Psoas muscle (tissue), 8 donors: ENCODE measurements around the gene ASB5. TPM values are rescaled to one million over a fixed set of nuclear protein-coding genes. Genes with fewer than 3 reads are reported as not detected.

ENCODE experiments used
- ATAC-seq, 4 donors: fragments of 200-7000 bp; cut with Tn5 transposase; one replicate each; pipeline ENCODE4 v1.9.1; 2020; ENCODE audit warnings: moderate library complexity in 3 of 4, mild to moderate bottlenecking in 2 of 4
- DNase-seq, 2 donors: peaks; one replicate each; pipeline ENCODE4 v3.0.0-alpha.2; 2020
- H3K27ac ChIP-seq: fragments of 200-600 bp; one replicate; pipeline ENCODE4 v1.8.0; 2022
- H3K27me3 ChIP-seq, 3 donors: fragments of 200-600 bp in 1 of 3; one replicate each; pipeline versions ENCODE4 v1.6.1 to v1.8.0; 2013 to 2022; ENCODE audit warnings: low read length in 2 of 3, mild to moderate bottlenecking in 2 of 3, moderate library complexity in 1 of 3; ENCODE audit not compliant: insufficient read depth in 3 of 3
- H3K36me3 ChIP-seq, 2 donors: fragments of 200-600 bp in 1 of 2; one replicate each; pipeline versions ENCODE4 v1.6.1 to v1.8.0; 2013 to 2022; ENCODE audit warnings: low read depth in 1 of 2, mild to moderate bottlenecking in 1 of 2, moderate library complexity in 1 of 2; ENCODE audit not compliant: insufficient read depth in 1 of 2
- H3K4me1 ChIP-seq: fragments of 200-600 bp; one replicate; pipeline ENCODE4 v1.8.0; 2022
- H3K4me3 ChIP-seq: fragments of 200-600 bp; one replicate; pipeline ENCODE4 v1.8.0; 2022; ENCODE audit warnings: mild to moderate bottlenecking
- H3K9me3 ChIP-seq: fragments of 200-600 bp; one replicate; pipeline ENCODE4 v1.8.0; 2022
- WGBS, 3 donors: extraction: QIAGEN DNeasy Blood & Tissue Kit; methylation state at CpG; one replicate each; pipeline versions ENCODE4 v1.1.6 to v1.1.7; 2013; 5-methylcytosine and 5-hydroxymethylcytosine counted together
- intact Hi-C, 2 donors: fragments of 100-400 bp; cut with DNase I; formaldehyde crosslinking; loops; one replicate each; pipeline versions ENCODE4 v1.11.0 to v1.14.2; 2022
- polyA plus RNA-seq, 3 donors: library from polyadenylated mRNA; stranded (reverse); fragments of 200-250 nt; gene quantifications; one replicate each; pipeline ENCODE4 v1.2.3, GENCODE V29; 2013
- total RNA-seq, 4 donors: library from RNA; stranded (reverse); fragmentation: NEBNext Ultra II Directional in 2 of 4; extraction: Animal tissue kit (Norgen Biotek cat#: 25700) in 2 of 4; gene quantifications; one replicate each; pipeline versions ENCODE4 v1.2.1 to v1.2.4, GENCODE V29; 2021 to 2023
- TF ChIP-seq, protein P1 (sequence below): fragments of 200-600 bp; IDR thresholded peaks from one replicate; pipeline ENCODE4 v1.8.0; 2022; ENCODE audit warnings: antibody characterized with exemption
- donor health status: healthy with polysubstance abuse.
- donor health status: DM: no; HTN: no; CAD: no; lungs with moderate emphysema.
- donor health status: Bipolar disorder and iron deficiency.
- donor health status: healthy.
- donor health status: DM: yes; HTN: yes; CAD: no.
- donor health status: DM: no; HTN: no; CAD: no.
- donor health status: DM: no; HTN: no; CAD: no.
- donor health status: DM: yes; HTN: yes; CAD: no.

The ASB5 gene
- total and polyA plus RNA-seq, 7 donors = 247 to 1,213 (median 570) TPM

- ATAC-seq (no peak), DNase-seq (no peak)
- H3K27me3 ChIP-seq = no peaks in the 10 kb centered on the region
- no peaks in the 10 kb centered on the region for H3K9me3 ChIP-seq
- H3K27ac ChIP-seq = peak overlapping the region; percentile 90
- H3K4me1 ChIP-seq = peaks cover 26% of the 10 kb centered on the region
- H3K36me3 ChIP-seq = no peaks in the 10 kb centered on the region
- H3K4me3 ChIP-seq = no peak overlapping the region
- 25 to 36% (median 29%) methylated on average over 4 of the region's 4 CpGs for WGBS, 3 donors
- TF ChIP-seq, protein P1, sequence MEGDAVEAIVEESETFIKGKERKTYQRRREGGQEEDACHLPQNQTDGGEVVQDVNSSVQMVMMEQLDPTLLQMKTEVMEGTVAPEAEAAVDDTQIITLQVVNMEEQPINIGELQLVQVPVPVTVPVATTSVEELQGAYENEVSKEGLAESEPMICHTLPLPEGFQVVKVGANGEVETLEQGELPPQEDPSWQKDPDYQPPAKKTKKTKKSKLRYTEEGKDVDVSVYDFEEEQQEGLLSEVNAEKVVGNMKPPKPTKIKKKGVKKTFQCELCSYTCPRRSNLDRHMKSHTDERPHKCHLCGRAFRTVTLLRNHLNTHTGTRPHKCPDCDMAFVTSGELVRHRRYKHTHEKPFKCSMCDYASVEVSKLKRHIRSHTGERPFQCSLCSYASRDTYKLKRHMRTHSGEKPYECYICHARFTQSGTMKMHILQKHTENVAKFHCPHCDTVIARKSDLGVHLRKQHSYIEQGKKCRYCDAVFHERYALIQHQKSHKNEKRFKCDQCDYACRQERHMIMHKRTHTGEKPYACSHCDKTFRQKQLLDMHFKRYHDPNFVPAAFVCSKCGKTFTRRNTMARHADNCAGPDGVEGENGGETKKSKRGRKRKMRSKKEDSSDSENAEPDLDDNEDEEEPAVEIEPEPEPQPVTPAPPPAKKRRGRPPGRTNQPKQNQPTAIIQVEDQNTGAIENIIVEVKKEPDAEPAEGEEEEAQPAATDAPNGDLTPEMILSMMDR = no peak
- intact Hi-C loops = loop anchor here (5.0 kb wide), 2 partner anchors 39 to 41 kb away; no protein-coding TSS in a partner anchor
Observed at GRCh38 chr4:176193126-176193525, 75.9 kb downstream of the ASB5 start.

- H3K27ac ChIP-seq = peak overlapping the region; percentile 90
- 11 to 14% (median 13%) methylated on average over 1 of the region's 1 CpG for WGBS, 3 donors
- no peaks in the 10 kb centered on the region for H3K27me3 ChIP-seq
- peaks cover 34% of the 10 kb centered on the region for H3K4me1 ChIP-seq
- intact Hi-C loops = loop anchor here (5.0 kb wide), 2 partner anchors 40 kb away; no protein-coding TSS in a partner anchor
- H3K4me3 ChIP-seq = no peak overlapping the region
- TF ChIP-seq, protein P1 = no peak
- H3K9me3 ChIP-seq = no peaks in the 10 kb centered on the region
- H3K36me3 ChIP-seq = no peaks in the 10 kb centered on the region
- ATAC-seq (no peak), DNase-seq (no peak)
Observed at GRCh38 chr4:176191974-176192373, 77.0 kb downstream of the ASB5 start.

DNA sequence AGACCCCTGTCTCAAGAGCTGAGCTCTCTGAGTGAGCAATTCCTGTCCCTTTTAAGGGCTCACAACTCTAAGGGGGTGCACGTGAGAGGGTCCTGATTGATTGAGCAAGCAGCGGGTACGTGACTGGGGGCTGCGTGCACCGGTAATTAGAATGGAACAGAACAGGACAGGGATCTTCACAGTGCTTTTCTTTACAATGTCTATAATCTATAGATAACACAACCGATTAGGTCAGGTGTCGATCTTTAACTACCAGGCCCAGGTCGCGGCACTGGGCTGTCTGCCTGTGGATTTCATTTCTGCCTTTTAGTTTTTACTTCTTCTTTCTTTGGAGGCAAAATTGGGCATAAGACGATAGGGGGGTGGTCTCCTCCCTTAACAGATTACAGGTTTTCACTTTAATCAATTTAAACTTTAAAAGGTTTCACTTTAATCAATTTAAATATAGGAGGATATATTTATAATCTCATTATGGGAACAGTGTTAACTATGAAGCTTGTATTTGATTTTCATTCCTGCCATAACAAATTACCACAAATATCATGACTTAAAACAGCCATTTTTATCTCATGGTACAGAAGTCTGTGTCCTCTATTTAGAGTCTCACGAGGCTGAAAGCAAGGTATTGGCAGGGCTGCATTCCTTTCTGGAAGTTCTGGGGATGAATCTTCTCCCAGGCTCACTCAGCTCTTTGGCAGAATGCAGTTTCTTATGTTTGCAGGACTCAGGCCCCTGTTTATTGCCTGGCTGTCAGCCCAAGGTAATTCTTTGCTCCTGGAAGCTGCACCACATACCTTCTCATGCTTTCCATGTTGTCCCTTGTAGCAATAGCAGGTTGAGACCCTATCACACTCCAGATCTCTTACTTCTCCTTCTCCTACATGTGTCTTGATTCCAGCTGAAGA, 78.9 kb downstream of the ASB5 start:
- intact Hi-C loops = loop anchor here (5.0 kb wide), 2 partner anchors 38 to 42 kb away; no protein-coding TSS in a partner anchor
- H3K27ac ChIP-seq = peak overlapping the region; percentile 90
- H3K9me3 ChIP-seq = no peaks in the 10 kb centered on the region
- TF ChIP-seq, protein P1 = no peak
- H3K36me3 ChIP-seq = no peaks in the 10 kb centered on the region
- H3K27me3 ChIP-seq = no peaks in the 10 kb centered on the region
- DNase-seq (no peak), ATAC-seq (no peak)
- WGBS, 3 donors = 71 to 79% (median 74%) methylated on average over 11 of the region's 11 CpGs
- H3K4me1 ChIP-seq = peaks cover 52% of the 10 kb centered on the region
- peak overlapping the region; percentile 24 for H3K4me3 ChIP-seq

- intact Hi-C loops = no loop called here
- H3K4me1 ChIP-seq = peaks cover 59% of the 10 kb centered on the region
- no peaks in the 10 kb centered on the region for H3K9me3 ChIP-seq
- H3K27me3 ChIP-seq = no peaks in the 10 kb centered on the region
- ATAC-seq (no peak), DNase-seq (no peak)
- no peaks in the 10 kb centered on the region for H3K36me3 ChIP-seq
- TF ChIP-seq, protein P1 = no peak
- H3K27ac ChIP-seq = peak overlapping the region; percentile 90
- no peak overlapping the region for H3K4me3 ChIP-seq
Observed at GRCh38 chr4:176188654-176189053, 80.4 kb downstream of the ASB5 start.
